Keratinocyte (primary cell): Measurements from ENCODE around the gene NLGN1. TPM values are rescaled to one million over a fixed set of nuclear protein-coding genes. Genes with fewer than 3 reads are reported as not detected.

ENCODE experiments used
- DNase-seq: peaks from one replicate; pipeline ENCODE4 v3.0.0-alpha.2; 2011; ENCODE audit warnings: low read depth, missing footprints, low spot score
- FAIRE-seq: peaks from 2 replicates; lab custom pipeline; 2011; peaks lifted over from hg19 to GRCh38; lab: Jason Lieb, UNC
- H2AFZ ChIP-seq: 2 replicates; pipeline ENCODE4 v1.6.0; 2012; ENCODE audit warnings: low read length, control low read depth, inconsistent platforms; ENCODE audit not compliant: control insufficient read depth
- H3K27ac ChIP-seq: 2 replicates; pipeline ENCODE4 v1.5.1; 2011; ENCODE audit warnings: low read length; ENCODE audit not compliant: control insufficient read depth, insufficient read depth
- H3K27me3 ChIP-seq: 3 replicates; pipeline ENCODE4 v1.6.0; 2011; ENCODE audit warnings: low read length; ENCODE audit not compliant: control insufficient read depth, insufficient read depth; ENCODE audit errors: extremely low read depth
- H3K36me3 ChIP-seq, 2 experiments: 2 replicates in 1 of 2; 3 replicates in 1 of 2; pipeline ENCODE4 v1.5.1; 2011; ENCODE audit warnings: low read length in 2 of 2, mild to moderate bottlenecking in 1 of 2; ENCODE audit not compliant: control insufficient read depth in 2 of 2, insufficient read depth in 2 of 2; ENCODE audit errors: extremely low read depth in 1 of 2
- H3K4me1 ChIP-seq: 3 replicates; pipeline ENCODE4 v1.5.1; 2011; ENCODE audit warnings: low read length; ENCODE audit not compliant: control insufficient read depth, insufficient read depth; ENCODE audit errors: extremely low read depth
- H3K4me2 ChIP-seq: 3 replicates; pipeline ENCODE4 v1.6.0; 2011; ENCODE audit warnings: low read depth, low read length; ENCODE audit not compliant: control insufficient read depth, insufficient read depth; ENCODE audit errors: extremely low read depth
- H3K4me3 ChIP-seq, 3 experiments: fragments of 200-600 bp in 1 of 3; sonication (generic) in 1 of 3; 2 replicates in 2 of 3; 3 replicates in 1 of 3; pipeline ENCODE4 v1.5.1; 2011 to 2016; ENCODE audit warnings: low read length in 3 of 3, mild to moderate bottlenecking in 3 of 3, control low read depth in 2 of 3, inconsistent platforms in 1 of 3, low read depth in 1 of 3, mixed read lengths in 1 of 3, mixed run types in 1 of 3, moderate library complexity in 1 of 3; ENCODE audit not compliant: control insufficient read depth in 2 of 3, insufficient read depth in 2 of 3; ENCODE audit errors: extremely low read depth in 1 of 3
- H3K79me2 ChIP-seq: 2 replicates; pipeline ENCODE4 v1.6.0; 2012; ENCODE audit warnings: low read length; ENCODE audit not compliant: control insufficient read depth, insufficient read depth
- H3K9ac ChIP-seq: 3 replicates; pipeline ENCODE4 v1.6.0; 2011; ENCODE audit warnings: low read length; ENCODE audit not compliant: control insufficient read depth, insufficient read depth; ENCODE audit errors: extremely low read depth
- H3K9me1 ChIP-seq: 3 replicates; pipeline ENCODE4 v1.6.0; 2011; ENCODE audit warnings: low read length; ENCODE audit not compliant: control insufficient read depth, insufficient read depth; ENCODE audit errors: extremely low read depth
- H3K9me3 ChIP-seq: 2 replicates; pipeline ENCODE4 v1.5.1; 2012; ENCODE audit warnings: low read depth, low read length; ENCODE audit not compliant: control insufficient read depth
- H4K20me1 ChIP-seq: 3 replicates; pipeline ENCODE4 v1.6.0; 2011; ENCODE audit warnings: low read length; ENCODE audit not compliant: control insufficient read depth, insufficient read depth; ENCODE audit errors: extremely low read depth
- CTCF ChIP-seq, 3 experiments: IDR thresholded peaks in 1 of 3; conservative IDR thresholded peaks in 1 of 3; optimal IDR thresholded peaks in 1 of 3; 2 replicates in 2 of 3; 3 replicates in 1 of 3; pipeline versions ENCODE3 to v1.5.1; 2011; ENCODE audit warnings: low read length in 3 of 3, mild to moderate bottlenecking in 3 of 3, moderate library complexity in 2 of 3, control low read depth in 1 of 3, inconsistent platforms in 1 of 3; ENCODE audit not compliant: insufficient read depth in 2 of 3; ENCODE audit errors: extremely low read depth in 1 of 3
- EZH2 ChIP-seq: IDR thresholded peaks from one replicate; pipeline ENCODE4 v1.6.1; 2012; ENCODE audit warnings: inconsistent platforms, mild to moderate bottlenecking, low read length, moderate library complexity
- dilution Hi-C: fragments of 300-500 bp; cut with MboI; formaldehyde crosslinking; loops from one replicate; pipeline ENCODE4 v1.7.0; 2020; ENCODE audit warnings: low sequenced_read_pairs; ENCODE audit not compliant: extremely low pct_ligation_motif_present
- polyA plus RNA-seq, 5 experiments: library from polyadenylated mRNA; depleted of rRNA in 3 of 5; stranded (reverse) in 3 of 5; stranded (forward) in 1 of 5; unstranded in 1 of 5; fragments of >200 nt; gene quantifications; 1 replicate in 1 of 5; 2 replicates in 3 of 5; 3 replicates in 1 of 5; pipeline versions ENCODE4 v1.2.1 to v1.2.3, GENCODE V29; 2011 to 2012; ENCODE audit warnings: missing spikeins in 2 of 5, low read depth in 1 of 5, low replicate concordance in 1 of 5

NLGN1 gene
- polyA plus RNA-seq, 1 donor (not counting 4 experiments of a cell fraction or from before 2014, with no cell fraction given): not detected

- H3K79me2 ChIP-seq: no peaks in the 10 kb centered on the region
Observed at GRCh38 chr3:174051191-174051590, 653.6 kb downstream of the NLGN1 start.

GRCh38 chr3:174058804-174059203 is 661.3 kb downstream of the NLGN1 start:
- FAIRE-seq (no peak), DNase-seq (no peak)
- no peak overlapping the region for H3K27ac ChIP-seq
- dilution Hi-C loops: no loop called here
- TF ChIP-seq CTCF (optimal IDR thresholded peaks at IDR 0.05 in 1 of 3, IDR thresholded peaks at IDR 0.05 in 1 of 3, conservative IDR thresholded peaks at IDR 0.05 in 1 of 3; ENCODE audit: extremely low read depth in 1 of 3, insufficient read depth in 2 of 3, low read length in 3 of 3): no peak
- TF ChIP-seq EZH2: no peak
- no peaks in the 10 kb centered on the region for H3K79me2 ChIP-seq
- no peaks in the 10 kb centered on the region for H4K20me1 ChIP-seq
- H3K9me3 ChIP-seq: no peaks in the 10 kb centered on the region
- no peaks in the 10 kb centered on the region for H3K36me3 ChIP-seq
- H3K27me3 ChIP-seq: no peaks in the 10 kb centered on the region
- H3K4me2 ChIP-seq: no peak overlapping the region
- no peak overlapping the region for H3K4me3 ChIP-seq
- no peaks in the 10 kb centered on the region for H3K4me1 ChIP-seq
- no peak overlapping the region for H3K9ac ChIP-seq
- no peaks in the 10 kb centered on the region for H3K9me1 ChIP-seq
- H2AFZ ChIP-seq: no peak overlapping the region

More at GRCh38 chr3:174051191-174051590, 653.6 kb downstream of the NLGN1 start:
- Histone ChIP-seq H3K9me3 (no peaks in the 10 kb centered on the region), H3K9ac (no peak overlapping the region), H3K4me2 (no peak overlapping the region), H2AFZ (no peak overlapping the region), H3K4me1 (no peaks in the 10 kb centered on the region), H3K4me3 (no peak overlapping the region), H4K20me1 (no peaks in the 10 kb centered on the region), H3K36me3 (no peaks in the 10 kb centered on the region), H3K27me3 (no peaks in the 10 kb centered on the region), H3K27ac (no peak overlapping the region), H3K9me1 (no peaks in the 10 kb centered on the region)
- no peak for TF ChIP-seq EZH2
- no peak for TF ChIP-seq CTCF (optimal IDR thresholded peaks at IDR 0.05 in 1 of 3, IDR thresholded peaks at IDR 0.05 in 1 of 3, conservative IDR thresholded peaks at IDR 0.05 in 1 of 3; ENCODE audit: extremely low read depth in 1 of 3, insufficient read depth in 2 of 3, low read length in 3 of 3)
- no peak for FAIRE-seq
- no peak for DNase-seq
- dilution Hi-C loops: no loop called here
